Caco-2 (cell line): ENCODE measurements around the gene TLL1. TPM values are rescaled to one million over a fixed set of nuclear protein-coding genes. Genes with fewer than 3 reads are reported as not detected.

ENCODE experiments used
- BruUV-seq: library from RNA; stranded (reverse); fragments of 400-500 nt; replicated peaks from 2 replicates; lab custom pipeline; 2021; lab: Mats Ljungman, UMichigan
- CTCF ChIA-PET: fragments of 300-600 bp; sonication (Branson Sonifier 250); formaldehyde crosslinking; loops from one replicate; lab custom pipeline; 2022; ENCODE audit warnings: antibody characterized with exemption; lab: Charles Lee
- POLR2A ChIA-PET: fragments of 300-600 bp; sonication (Branson Sonifier 250); formaldehyde crosslinking; loops from one replicate; lab custom pipeline; 2022; ENCODE audit warnings: antibody characterized with exemption; lab: Charles Lee
- DNase-seq, 2 experiments: peaks; one replicate each; pipeline versions ENCODE4 v3.0.0 to v3.0.0-alpha.2; 2020 to 2022
- H3K27me3 ChIP-seq: replicated peaks from 2 replicates; pipeline ENCODE4 v1.6.0; 2011; ENCODE audit warnings: low read length; ENCODE audit not compliant: control insufficient read depth, insufficient read depth
- H3K36me3 ChIP-seq: 2 replicates; pipeline ENCODE4 v1.5.1; 2011; ENCODE audit warnings: low read length; ENCODE audit not compliant: control insufficient read depth, insufficient read depth
- H3K4me1 ChIP-seq: fragments of 250-450 bp; sonication (Bioruptor Pico); 2 replicates; pipeline ENCODE4 v1.5.1; 2020; ENCODE audit warnings: mild to moderate bottlenecking
- H3K4me3 ChIP-seq: 2 replicates; pipeline ENCODE4 v1.5.1; 2011; ENCODE audit warnings: low read depth, mild to moderate bottlenecking, control low read depth, low read length
- H3K9me3 ChIP-seq: fragments of 250-450 bp; sonication (Bioruptor Pico); 2 replicates; pipeline ENCODE4 v1.5.1; 2020; ENCODE audit warnings: mild to moderate bottlenecking, moderate library complexity
- H3K27ac Mint-ChIP-seq: one replicate; pipeline ENCODE4 v1.8.0; 2022; ENCODE audit warnings: mixed read lengths; ENCODE audit not compliant: unreplicated experiment
- H3K27me3 Mint-ChIP-seq: one replicate; pipeline ENCODE4 v1.8.0; 2022; ENCODE audit warnings: mixed read lengths; ENCODE audit not compliant: insufficient read depth, unreplicated experiment
- H3K36me3 Mint-ChIP-seq: one replicate; pipeline ENCODE4 v1.8.0; 2022; ENCODE audit warnings: mild to moderate bottlenecking, mixed read lengths; ENCODE audit not compliant: insufficient read depth, unreplicated experiment
- H3K4me1 Mint-ChIP-seq: one replicate; pipeline ENCODE4 v1.8.0; 2022; ENCODE audit warnings: low read depth, mixed read lengths; ENCODE audit not compliant: unreplicated experiment
- H3K4me3 Mint-ChIP-seq: one replicate; pipeline ENCODE4 v1.8.0; 2022; ENCODE audit warnings: mild to moderate bottlenecking, moderate library complexity, mixed read lengths; ENCODE audit not compliant: unreplicated experiment
- H3K9me3 Mint-ChIP-seq: one replicate; pipeline ENCODE4 v1.8.0; 2022; ENCODE audit warnings: mixed read lengths; ENCODE audit not compliant: unreplicated experiment
- intact Hi-C: fragments of 100-400 bp; cut with micrococcal nuclease; formaldehyde crosslinking; loops from one replicate; pipeline ENCODE4 v1.10.0; 2022; ENCODE audit not compliant: unreplicated experiment
- total RNA-seq: library from RNA; stranded (reverse); gene quantifications from 2 replicates; pipeline ENCODE4 v1.2.3, GENCODE V29; 2022
- TF ChIP-seq, protein P1 (sequence below), 2 experiments: fragments of 200-600 bp in 1 of 2; IDR thresholded peaks; 1 replicate in 1 of 2; 2 replicates in 1 of 2; pipeline versions ENCODE4 v1.5.1 to v1.8.0; 2011 to 2022; ENCODE audit warnings: antibody characterized with exemption in 1 of 2, control low read depth in 1 of 2, inconsistent platforms in 1 of 2, low read depth in 1 of 2, low read length in 1 of 2, mild to moderate bottlenecking in 1 of 2, moderate library complexity in 1 of 2; ENCODE audit not compliant: insufficient read depth in 1 of 2, severe bottlenecking in 1 of 2, unreplicated experiment in 1 of 2

Gene TLL1
- total RNA-seq, 1 experiment from 2014 or later = 14.2 TPM

DNA sequence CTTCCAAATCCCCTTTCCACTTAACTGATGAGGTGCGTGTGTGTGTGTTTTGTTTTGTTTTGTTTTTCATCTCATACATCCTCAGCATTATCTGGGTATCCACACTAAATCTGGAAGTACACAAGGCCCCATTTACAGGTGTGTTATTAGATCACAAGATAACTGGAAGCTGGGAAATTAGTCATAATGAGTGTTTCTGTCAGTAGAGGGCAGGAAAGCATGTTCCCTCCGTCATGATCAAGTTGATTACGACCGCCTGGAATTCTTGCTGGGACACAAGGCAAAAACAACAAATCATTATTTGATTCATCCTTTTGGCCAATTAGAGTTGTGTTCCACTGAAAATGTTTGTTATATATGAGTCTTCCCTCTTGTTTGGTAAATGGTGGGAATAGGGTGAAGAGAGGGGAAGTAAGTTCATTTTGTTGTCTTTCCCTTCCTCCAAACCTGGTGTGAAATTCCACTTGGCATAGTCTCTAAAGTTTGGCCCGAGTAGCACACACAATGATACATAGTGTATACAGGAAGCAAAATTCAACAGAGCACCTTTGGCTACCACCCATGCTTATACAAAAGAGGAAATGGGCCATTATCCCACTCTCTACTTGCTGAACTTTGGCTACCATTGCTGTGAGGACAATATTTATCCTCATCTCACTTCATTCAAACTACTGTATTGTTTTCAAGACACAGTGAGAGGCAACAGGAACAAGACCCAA, 33.3 kb upstream of the TLL1 start:
- Histone ChIP-seq H3K4me3 (no peak overlapping the region), H3K27me3 (no peaks in the 10 kb centered on the region), H3K9me3 (no peaks in the 10 kb centered on the region), H3K36me3 (no peaks in the 10 kb centered on the region), H3K4me1 (no peaks in the 10 kb centered on the region)
- intact Hi-C loops = no loop called here
- Mint-ChIP-seq H3K9me3 (no peaks in the 10 kb centered on the region), H3K4me1 (no peaks in the 10 kb centered on the region), H3K27me3 (peaks cover 3% of the 10 kb centered on the region), H3K4me3 (no peak overlapping the region), H3K36me3 (no peaks in the 10 kb centered on the region), H3K27ac (no peak overlapping the region)
- DNase-seq = no peak
- no TSS peak for BruUV-seq
- ChIA-PET POLR2A (no interaction called here), CTCF (no interaction called here)
- TF ChIP-seq, protein P1, sequence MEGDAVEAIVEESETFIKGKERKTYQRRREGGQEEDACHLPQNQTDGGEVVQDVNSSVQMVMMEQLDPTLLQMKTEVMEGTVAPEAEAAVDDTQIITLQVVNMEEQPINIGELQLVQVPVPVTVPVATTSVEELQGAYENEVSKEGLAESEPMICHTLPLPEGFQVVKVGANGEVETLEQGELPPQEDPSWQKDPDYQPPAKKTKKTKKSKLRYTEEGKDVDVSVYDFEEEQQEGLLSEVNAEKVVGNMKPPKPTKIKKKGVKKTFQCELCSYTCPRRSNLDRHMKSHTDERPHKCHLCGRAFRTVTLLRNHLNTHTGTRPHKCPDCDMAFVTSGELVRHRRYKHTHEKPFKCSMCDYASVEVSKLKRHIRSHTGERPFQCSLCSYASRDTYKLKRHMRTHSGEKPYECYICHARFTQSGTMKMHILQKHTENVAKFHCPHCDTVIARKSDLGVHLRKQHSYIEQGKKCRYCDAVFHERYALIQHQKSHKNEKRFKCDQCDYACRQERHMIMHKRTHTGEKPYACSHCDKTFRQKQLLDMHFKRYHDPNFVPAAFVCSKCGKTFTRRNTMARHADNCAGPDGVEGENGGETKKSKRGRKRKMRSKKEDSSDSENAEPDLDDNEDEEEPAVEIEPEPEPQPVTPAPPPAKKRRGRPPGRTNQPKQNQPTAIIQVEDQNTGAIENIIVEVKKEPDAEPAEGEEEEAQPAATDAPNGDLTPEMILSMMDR (IDR thresholded peaks at IDR 0.05; ENCODE audit: insufficient read depth in 1 of 2, low read depth in 1 of 2, low read length in 1 of 2, severe bottlenecking in 1 of 2, unreplicated experiment in 1 of 2) = no peak

DNA sequence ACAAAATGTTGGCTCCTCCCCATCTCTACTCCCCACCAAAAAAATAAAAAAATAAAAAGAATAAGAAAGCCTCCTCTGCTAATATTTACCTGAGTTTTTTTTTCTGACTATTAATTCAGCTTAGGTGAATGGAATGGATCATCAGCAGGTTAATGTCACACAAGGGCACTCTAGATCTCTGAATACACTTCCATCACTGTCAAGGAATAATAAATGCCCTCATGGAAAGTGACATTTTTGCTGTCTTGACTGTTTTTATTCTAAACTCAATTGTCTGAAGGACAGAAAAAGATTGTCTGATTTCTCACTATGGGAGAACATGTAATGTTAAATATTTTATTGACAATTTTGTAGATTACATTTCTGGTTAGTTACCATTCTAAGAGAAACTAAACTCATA, 30.4 kb upstream of the TLL1 start:
- H3K36me3 ChIP-seq = no peaks in the 10 kb centered on the region
- H3K27me3 ChIP-seq = no peaks in the 10 kb centered on the region
- Mint-ChIP-seq H3K27ac (no peak overlapping the region), H3K36me3 (no peaks in the 10 kb centered on the region), H3K4me1 (no peaks in the 10 kb centered on the region), H3K27me3 (peaks cover 3% of the 10 kb centered on the region), H3K9me3 (no peaks in the 10 kb centered on the region), H3K4me3 (no peak overlapping the region)
- no TSS peak for BruUV-seq
- TF ChIP-seq, protein P1 (IDR thresholded peaks at IDR 0.05; ENCODE audit: insufficient read depth in 1 of 2, low read depth in 1 of 2, low read length in 1 of 2, severe bottlenecking in 1 of 2, unreplicated experiment in 1 of 2) = no peak
- CTCF ChIA-PET = no interaction called here
- no peaks in the 10 kb centered on the region for H3K9me3 ChIP-seq
- intact Hi-C loops = no loop called here
- no peaks in the 10 kb centered on the region for H3K4me1 ChIP-seq
- POLR2A ChIA-PET = no interaction called here
- H3K4me3 ChIP-seq = no peak overlapping the region
- DNase-seq = no peak

DNA sequence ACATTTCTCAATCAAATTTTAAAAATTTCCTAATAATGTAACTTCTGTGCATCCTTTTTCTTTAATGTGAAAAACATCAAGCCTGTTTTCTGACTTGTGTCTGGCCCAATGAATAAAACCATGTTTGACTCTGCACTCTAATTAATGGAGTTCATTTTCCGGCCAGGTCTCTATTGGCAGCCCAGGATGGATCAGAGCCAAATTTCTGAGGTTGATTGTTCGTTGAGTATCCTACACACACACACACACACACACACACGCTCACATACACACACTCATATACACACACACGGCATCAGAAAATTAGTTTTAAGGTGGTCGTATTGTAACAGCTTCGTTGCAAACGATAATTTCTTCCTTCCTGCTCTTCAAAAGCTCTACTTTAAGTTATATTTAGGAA, 28.9 kb upstream of the TLL1 start:
- no peak overlapping the region for H3K27ac Mint-ChIP-seq
- no peaks in the 10 kb centered on the region for H3K9me3 Mint-ChIP-seq
- no peaks in the 10 kb centered on the region for H3K4me1 Mint-ChIP-seq
- intact Hi-C loops = no loop called here
- no peak overlapping the region for H3K4me3 Mint-ChIP-seq
- Histone ChIP-seq H3K36me3 (no peaks in the 10 kb centered on the region), H3K27me3 (no peaks in the 10 kb centered on the region), H3K9me3 (no peaks in the 10 kb centered on the region), H3K4me1 (no peaks in the 10 kb centered on the region), H3K4me3 (no peak overlapping the region)
- no TSS peak for BruUV-seq
- no peaks in the 10 kb centered on the region for H3K36me3 Mint-ChIP-seq
- DNase-seq = no peak
- POLR2A ChIA-PET = no interaction called here
- CTCF ChIA-PET = no interaction called here
- H3K27me3 Mint-ChIP-seq = peaks cover 3% of the 10 kb centered on the region
- TF ChIP-seq, protein P1 (IDR thresholded peaks at IDR 0.05; ENCODE audit: insufficient read depth in 1 of 2, low read depth in 1 of 2, low read length in 1 of 2, severe bottlenecking in 1 of 2, unreplicated experiment in 1 of 2) = no peak
